ENCODE measurements around the gene HS6ST1. TPM values are rescaled to one million over a fixed set of nuclear protein-coding genes. Genes with fewer than 3 reads are reported as not detected.

The HS6ST1 gene
- total RNA-seq, 2 experiments from 2014 or later = 7.1 to 8.7 TPM

DNA sequence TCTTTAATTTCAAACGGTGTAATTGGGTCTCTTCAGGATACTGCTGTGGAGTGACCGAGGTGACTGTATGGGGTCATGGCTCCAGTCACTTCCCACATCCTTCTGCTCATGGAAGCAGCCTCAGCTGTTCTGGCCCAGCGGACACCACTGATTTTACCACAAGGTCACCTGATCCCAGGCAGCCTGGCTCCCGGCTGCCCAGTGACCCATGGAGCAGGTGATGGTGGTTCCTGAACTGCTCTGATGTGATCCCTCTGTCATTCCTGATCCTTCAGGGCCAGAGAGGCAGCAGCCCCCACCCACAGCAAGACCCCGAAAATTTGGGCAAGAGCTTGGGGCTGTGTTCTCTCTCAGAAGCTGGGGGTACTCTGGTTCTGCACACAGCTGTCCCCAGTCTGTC, 35.5 kb upstream of the HS6ST1 start:
- peaks cover 0 to 20% of the 10 kb centered on the region in 2 experiments for H3K9me3 ChIP-seq (ENCODE audit: control insufficient read depth in 1 of 2, insufficient read depth in 1 of 2, low read length in 2 of 2)
- Mint-ChIP-seq H3K9me3 (peaks cover 8% of the 10 kb centered on the region), H3K4me1 (ENCODE audit: low read depth) (no peaks in the 10 kb centered on the region), H3K36me3 (ENCODE audit: low read depth) (no peaks in the 10 kb centered on the region), H3K27me3 (no peaks in the 10 kb centered on the region), H3K4me3 (no peak overlapping the region), H3K27ac (no peak overlapping the region)
- H3K4me3 ChIP-seq (ENCODE audit: low read length) = no peak overlapping the region
- CTCF ChIA-PET = no interaction called here
- no peaks in the 10 kb centered on the region for H3K36me3 ChIP-seq (ENCODE audit: insufficient read depth, low read length)
- no peak overlapping the region for H3K27ac ChIP-seq (ENCODE audit: low read depth in 1 of 2, low read length in 2 of 2)
- intact Hi-C loops (cut with DNase I, micrococcal nuclease) = no loop called here
- no peaks in the 10 kb centered on the region for H3K4me1 ChIP-seq (ENCODE audit: insufficient read depth, low read length)
- POLR2A ChIA-PET = no interaction called here
- TF ChIP-seq, protein P1, sequence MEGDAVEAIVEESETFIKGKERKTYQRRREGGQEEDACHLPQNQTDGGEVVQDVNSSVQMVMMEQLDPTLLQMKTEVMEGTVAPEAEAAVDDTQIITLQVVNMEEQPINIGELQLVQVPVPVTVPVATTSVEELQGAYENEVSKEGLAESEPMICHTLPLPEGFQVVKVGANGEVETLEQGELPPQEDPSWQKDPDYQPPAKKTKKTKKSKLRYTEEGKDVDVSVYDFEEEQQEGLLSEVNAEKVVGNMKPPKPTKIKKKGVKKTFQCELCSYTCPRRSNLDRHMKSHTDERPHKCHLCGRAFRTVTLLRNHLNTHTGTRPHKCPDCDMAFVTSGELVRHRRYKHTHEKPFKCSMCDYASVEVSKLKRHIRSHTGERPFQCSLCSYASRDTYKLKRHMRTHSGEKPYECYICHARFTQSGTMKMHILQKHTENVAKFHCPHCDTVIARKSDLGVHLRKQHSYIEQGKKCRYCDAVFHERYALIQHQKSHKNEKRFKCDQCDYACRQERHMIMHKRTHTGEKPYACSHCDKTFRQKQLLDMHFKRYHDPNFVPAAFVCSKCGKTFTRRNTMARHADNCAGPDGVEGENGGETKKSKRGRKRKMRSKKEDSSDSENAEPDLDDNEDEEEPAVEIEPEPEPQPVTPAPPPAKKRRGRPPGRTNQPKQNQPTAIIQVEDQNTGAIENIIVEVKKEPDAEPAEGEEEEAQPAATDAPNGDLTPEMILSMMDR (IDR thresholded peaks at IDR 0.05) = no peak
- DNase-seq = no peak
- H3K27me3 ChIP-seq (ENCODE audit: control insufficient read depth in 1 of 2, insufficient read depth in 2 of 2, low read length in 2 of 2) = no peaks in the 10 kb centered on the region
- ATAC-seq (ENCODE audit: poor library complexity) = no peak

DNA sequence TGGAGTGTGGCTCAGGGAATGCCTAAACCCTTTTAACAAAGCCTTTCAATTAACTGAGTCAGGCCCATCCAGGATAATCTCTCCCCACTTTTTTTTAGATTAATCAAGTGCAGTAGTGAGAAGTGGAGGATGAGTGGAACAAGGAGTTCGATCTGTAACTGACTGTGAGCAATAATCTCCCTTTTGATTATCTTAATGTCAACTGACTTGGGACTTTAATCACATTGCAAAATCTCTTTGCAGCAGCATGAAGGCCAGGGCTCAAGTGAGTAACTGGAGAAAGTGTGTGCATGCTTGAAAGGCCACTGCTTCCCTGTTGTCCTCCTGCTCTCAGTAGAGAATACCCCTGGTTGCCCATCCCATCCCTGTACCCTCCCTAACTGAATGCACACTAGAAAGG, 32.1 kb upstream of the HS6ST1 start:
- H3K36me3 Mint-ChIP-seq (ENCODE audit: low read depth) = no peaks in the 10 kb centered on the region
- intact Hi-C loops (cut with DNase I, micrococcal nuclease) = no loop called here
- no peaks in the 10 kb centered on the region for H3K4me1 ChIP-seq (ENCODE audit: insufficient read depth, low read length)
- TF ChIP-seq, protein P1 (IDR thresholded peaks at IDR 0.05) = no peak
- H3K4me3 Mint-ChIP-seq = no peak overlapping the region
- DNase-seq = no peak
- H3K9me3 ChIP-seq (ENCODE audit: control insufficient read depth in 1 of 2, insufficient read depth in 1 of 2, low read length in 2 of 2) = peaks cover 4 to 20% of the 10 kb centered on the region in 2 experiments
- ChIA-PET CTCF (no interaction called here), POLR2A (no interaction called here)
- H3K27me3 Mint-ChIP-seq = no peaks in the 10 kb centered on the region
- ATAC-seq (ENCODE audit: poor library complexity) = no peak
- H3K27ac ChIP-seq (ENCODE audit: low read depth in 1 of 2, low read length in 2 of 2) = no peak overlapping the region
- H3K4me3 ChIP-seq (ENCODE audit: low read length) = no peak overlapping the region
- H3K4me1 Mint-ChIP-seq (ENCODE audit: low read depth) = no peaks in the 10 kb centered on the region
- peaks cover 8% of the 10 kb centered on the region for H3K9me3 Mint-ChIP-seq
- H3K27ac Mint-ChIP-seq = no peak overlapping the region
- H3K36me3 ChIP-seq (ENCODE audit: insufficient read depth, low read length) = no peaks in the 10 kb centered on the region
- H3K27me3 ChIP-seq (ENCODE audit: control insufficient read depth in 1 of 2, insufficient read depth in 2 of 2, low read length in 2 of 2) = no peaks in the 10 kb centered on the region

DNA sequence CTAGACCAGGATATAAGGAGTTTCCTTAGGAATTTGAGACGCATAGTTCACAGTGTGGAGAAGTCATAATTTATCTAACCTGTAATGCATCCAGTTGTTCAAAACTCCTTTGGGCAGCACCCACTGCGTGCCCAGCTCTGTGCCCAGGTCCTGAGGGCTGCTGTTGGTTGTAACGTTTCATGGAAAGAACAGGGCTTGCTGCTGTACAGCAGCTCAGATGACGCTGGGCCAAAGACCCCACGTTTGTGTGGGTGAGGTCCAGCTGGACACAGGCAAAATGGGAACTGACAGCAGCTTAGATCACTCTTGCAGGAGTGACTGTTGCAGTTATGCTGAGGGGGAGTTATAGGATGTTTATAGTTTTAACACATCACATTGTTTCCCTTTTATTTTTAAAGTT, 30.0 kb upstream of the HS6ST1 start:
- ChIA-PET CTCF (no interaction called here), POLR2A (no interaction called here)
- TF ChIP-seq, protein P1 (IDR thresholded peaks at IDR 0.05) = no peak
- peaks cover 9 to 20% of the 10 kb centered on the region in 2 experiments for H3K9me3 ChIP-seq (ENCODE audit: control insufficient read depth in 1 of 2, insufficient read depth in 1 of 2, low read length in 2 of 2)
- no peak overlapping the region for H3K27ac ChIP-seq (ENCODE audit: low read depth in 1 of 2, low read length in 2 of 2)
- no peak overlapping the region for H3K27ac Mint-ChIP-seq
- intact Hi-C loops (cut with DNase I, micrococcal nuclease) = no loop called here
- no peaks in the 10 kb centered on the region for H3K27me3 Mint-ChIP-seq
- DNase-seq (no peak), ATAC-seq (ENCODE audit: poor library complexity) (no peak)
- H3K36me3 Mint-ChIP-seq (ENCODE audit: low read depth) = no peaks in the 10 kb centered on the region
- no peaks in the 10 kb centered on the region for H3K36me3 ChIP-seq (ENCODE audit: insufficient read depth, low read length)
- H3K27me3 ChIP-seq (ENCODE audit: control insufficient read depth in 1 of 2, insufficient read depth in 2 of 2, low read length in 2 of 2) = no peaks in the 10 kb centered on the region
- H3K4me1 ChIP-seq (ENCODE audit: insufficient read depth, low read length) = no peaks in the 10 kb centered on the region
- H3K4me3 ChIP-seq (ENCODE audit: low read length) = no peak overlapping the region
- no peak overlapping the region for H3K4me3 Mint-ChIP-seq
- H3K4me1 Mint-ChIP-seq (ENCODE audit: low read depth) = no peaks in the 10 kb centered on the region
- peaks cover 8% of the 10 kb centered on the region for H3K9me3 Mint-ChIP-seq
